CD4-positive, CD25-positive, alpha-beta regulatory T cell (primary cell): ENCODE data around the gene GPATCH4. TPM values are rescaled to one million over a fixed set of nuclear protein-coding genes. Genes with fewer than 3 reads are reported as not detected.
"Not testable (repeated sequence)": the region's sequence is repeated elsewhere in the genome, so short reads cannot be mapped to it uniquely, and the experiment has no call there.

Experiments
- ATAC-seq, 2 donors: fragments of 150-1000 bp; cut with Tn5 transposase; one replicate each; pipeline ENCODE4 v1.10.0; 2021; ENCODE audit warnings: low read depth in 2 of 2, moderate number of reproducible peaks in 2 of 2, moderate library complexity in 1 of 2
- DNase-seq, 3 donors: peaks; one replicate each; pipeline versions ENCODE4 v3.0.0 to v3.0.0-alpha.2; 2012 to 2022; ENCODE audit warnings: mixed read lengths in 1 of 3
- H3K27ac ChIP-seq: one replicate; pipeline ENCODE4 v1.7.0; 2013; ENCODE audit warnings: mild to moderate bottlenecking, low read length; ENCODE audit not compliant: insufficient read depth, poor library complexity, severe bottlenecking
- H3K27me3 ChIP-seq: one replicate; pipeline ENCODE4 v1.7.0; 2013; ENCODE audit warnings: low read length; ENCODE audit not compliant: control insufficient read depth, insufficient read depth
- H3K36me3 ChIP-seq: one replicate; pipeline ENCODE4 v1.7.0; 2013; ENCODE audit warnings: mild to moderate bottlenecking, low read length, moderate library complexity; ENCODE audit not compliant: control insufficient read depth, insufficient read depth
- H3K4me1 ChIP-seq: 2 replicates; pipeline ENCODE4 v1.7.0; 2013; ENCODE audit warnings: mild to moderate bottlenecking, low read length; ENCODE audit not compliant: insufficient read depth, control insufficient read depth, poor library complexity, severe bottlenecking
- H3K4me3 ChIP-seq: one replicate; pipeline ENCODE4 v1.7.0; 2013; ENCODE audit warnings: low read depth, mild to moderate bottlenecking, low read length, moderate library complexity
- H3K9me3 ChIP-seq, 2 experiments: 1 replicate in 1 of 2; 2 replicates in 1 of 2; pipeline ENCODE4 v1.7.0; 2013; ENCODE audit warnings: low read length in 2 of 2, mild to moderate bottlenecking in 1 of 2, moderate library complexity in 1 of 2; ENCODE audit not compliant: control insufficient read depth in 2 of 2
- H3K27ac Mint-ChIP-seq, 3 donors: one replicate each; pipeline ENCODE4 v1.8.0; 2020 to 2022; ENCODE audit warnings: mild to moderate bottlenecking in 3 of 3, mixed read lengths in 3 of 3, moderate library complexity in 2 of 3
- H3K27me3 Mint-ChIP-seq: one replicate; pipeline ENCODE4 v1.8.0; 2022; ENCODE audit warnings: mild to moderate bottlenecking, mixed read lengths
- H3K36me3 Mint-ChIP-seq: one replicate; pipeline ENCODE4 v1.8.0; 2020; ENCODE audit warnings: mixed read lengths
- H3K4me1 Mint-ChIP-seq, 4 donors: one replicate each; pipeline ENCODE4 v1.8.0; 2020 to 2022; ENCODE audit warnings: mixed read lengths in 4 of 4, mild to moderate bottlenecking in 1 of 4
- H3K4me3 Mint-ChIP-seq, 4 donors: one replicate each; pipeline ENCODE4 v1.8.0; 2020 to 2022; ENCODE audit warnings: mild to moderate bottlenecking in 4 of 4, mixed read lengths in 4 of 4, moderate library complexity in 3 of 4
- H3K9me3 Mint-ChIP-seq, 7 donors: one replicate each; pipeline ENCODE4 v1.8.0; 2020 to 2022; ENCODE audit warnings: mixed read lengths in 7 of 7, mild to moderate bottlenecking in 3 of 7, moderate library complexity in 2 of 7
- polyA plus RNA-seq, 4 donors: library from polyadenylated mRNA; unstranded; fragments of 300-500 nt; fragmentation: Illumina TruSeq; gene quantifications; one replicate each; pipeline ENCODE4 v1.2.3, GENCODE V29; 2021
- total RNA-seq: library from RNA; stranded (reverse); gene quantifications from one replicate; pipeline ENCODE4 v1.2.3, GENCODE V29; 2022

Gene GPATCH4
- total and polyA plus RNA-seq, 5 donors from 2014 or later: 20.2 to 34.6 (median 27.6) TPM

- Mint-ChIP-seq H3K27me3 (peaks cover 81% of the 10 kb centered on the region), H3K27ac (no peak overlapping the region), H3K4me3 (peak overlapping the region in 1 of 4 donors; percentile 90), H3K9me3 (peaks cover 0 to 1% (median 0%) of the 10 kb centered on the region in 7 donors), H3K36me3 (peaks cover 4% of the 10 kb centered on the region), H3K4me1 (peaks cover 0 to 24% (median 16%) of the 10 kb centered on the region in 4 donors)
- Histone ChIP-seq H3K27me3 (peaks cover 37% of the 10 kb centered on the region), H3K36me3 (no peaks in the 10 kb centered on the region), H3K9me3 (no peaks in the 10 kb centered on the region), H3K4me3 (no peak overlapping the region), H3K27ac (no peak overlapping the region), H3K4me1 (peaks cover 21% of the 10 kb centered on the region)
- ATAC-seq: no peak
- no peak for DNase-seq
Observed at GRCh38 chr1:156639601-156640101, 38.4 kb upstream of the GPATCH4 start.

- DNase-seq (no peak), ATAC-seq (no peak)
- Mint-ChIP-seq H3K4me3 (no peak overlapping the region), H3K4me1 (peaks cover 0 to 17% (median 11%) of the 10 kb centered on the region in 4 donors), H3K9me3 (peaks cover 0 to 1% (median 0%) of the 10 kb centered on the region in 7 donors), H3K27me3 (peaks cover 75% of the 10 kb centered on the region), H3K36me3 (peaks cover 4% of the 10 kb centered on the region), H3K27ac (no peak overlapping the region)
- H3K4me3 ChIP-seq: no peak overlapping the region
- peaks cover 35% of the 10 kb centered on the region for H3K27me3 ChIP-seq
- peaks cover 15% of the 10 kb centered on the region for H3K4me1 ChIP-seq
- no peaks in the 10 kb centered on the region for H3K36me3 ChIP-seq
- H3K9me3 ChIP-seq: no peaks in the 10 kb centered on the region
- H3K27ac ChIP-seq: no peak overlapping the region
Observed at GRCh38 chr1:156638189-156638985, 37.1 kb upstream of the GPATCH4 start.

- H3K36me3 ChIP-seq: no peaks in the 10 kb centered on the region
- peaks cover 84% of the 10 kb centered on the region for H3K27me3 Mint-ChIP-seq
- H3K9me3 ChIP-seq: no peaks in the 10 kb centered on the region
- H3K4me1 Mint-ChIP-seq: no peaks in the 10 kb centered on the region
- H3K4me1 ChIP-seq: no peaks in the 10 kb centered on the region
- H3K27ac ChIP-seq: no peak overlapping the region
- no peak overlapping the region for H3K4me3 ChIP-seq
- ATAC-seq (no peak), DNase-seq (no peak)
- H3K9me3 Mint-ChIP-seq: peaks cover 0 to 2% (median 0%) of the 10 kb centered on the region in 7 donors
- no peak overlapping the region for H3K27ac Mint-ChIP-seq
- H3K36me3 Mint-ChIP-seq: no peaks in the 10 kb centered on the region
- H3K4me3 Mint-ChIP-seq: no peak overlapping the region
- peaks cover 15% of the 10 kb centered on the region for H3K27me3 ChIP-seq
Observed at GRCh38 chr1:156632355-156632754, 31.1 kb upstream of the GPATCH4 start.

- not testable (repeated sequence) for H3K4me3 Mint-ChIP-seq, H3K9me3 Mint-ChIP-seq, H3K27ac Mint-ChIP-seq, H3K4me1 ChIP-seq, H3K4me3 ChIP-seq, ATAC-seq, H3K36me3 Mint-ChIP-seq, H3K4me1 Mint-ChIP-seq, H3K27ac ChIP-seq, DNase-seq, H3K36me3 ChIP-seq, H3K9me3 ChIP-seq
- H3K27me3 ChIP-seq: peaks cover 20% of the 10 kb centered on the region
- H3K27me3 Mint-ChIP-seq: peaks cover 84% of the 10 kb centered on the region
Observed at GRCh38 chr1:156631152-156631551, 29.9 kb upstream of the GPATCH4 start.

- H3K27ac Mint-ChIP-seq: no peak overlapping the region
- H3K27me3 Mint-ChIP-seq: peaks cover 79% of the 10 kb centered on the region
- Histone ChIP-seq H3K27ac (no peak overlapping the region), H3K4me3 (no peak overlapping the region), H3K27me3 (peaks cover 21% of the 10 kb centered on the region), H3K4me1 (peaks cover 9% of the 10 kb centered on the region), H3K36me3 (no peaks in the 10 kb centered on the region), H3K9me3 (no peaks in the 10 kb centered on the region)
- DNase-seq (no peak), ATAC-seq (no peak)
- peaks cover 0 to 2% (median 0%) of the 10 kb centered on the region in 7 donors for H3K9me3 Mint-ChIP-seq
- H3K4me3 Mint-ChIP-seq: no peak overlapping the region
- no peaks in the 10 kb centered on the region for H3K36me3 Mint-ChIP-seq
- peaks cover 3 to 9% (median 6%) of the 10 kb centered on the region in 4 donors for H3K4me1 Mint-ChIP-seq
Observed at GRCh38 chr1:156629823-156630449, 28.7 kb upstream of the GPATCH4 start.

- no peak overlapping the region for H3K4me3 ChIP-seq
- Mint-ChIP-seq H3K4me1 (peaks cover 3 to 17% (median 6%) of the 10 kb centered on the region in 4 donors), H3K4me3 (no peak overlapping the region), H3K9me3 (peaks cover 0 to 2% (median 0%) of the 10 kb centered on the region in 7 donors), H3K27me3 (peaks cover 67% of the 10 kb centered on the region), H3K27ac (no peak overlapping the region), H3K36me3 (no peaks in the 10 kb centered on the region)
- H3K36me3 ChIP-seq: no peaks in the 10 kb centered on the region
- ATAC-seq: no peak
- DNase-seq: peak in 2 of 3 donors; percentile 30 to 44
- no peaks in the 10 kb centered on the region for H3K9me3 ChIP-seq
- H3K27me3 ChIP-seq: peaks cover 25% of the 10 kb centered on the region
- H3K27ac ChIP-seq: no peak overlapping the region
- H3K4me1 ChIP-seq: peaks cover 20% of the 10 kb centered on the region
Observed at GRCh38 chr1:156627313-156627880, 26.1 kb upstream of the GPATCH4 start.

GRCh38 chr1:156626079-156626438 is 24.8 kb upstream of the GPATCH4 start:
- H3K4me3 Mint-ChIP-seq: peak overlapping the region; percentile 70 to 90 (median 84)
- no peak for DNase-seq
- no peak overlapping the region for H3K27ac Mint-ChIP-seq
- H3K27me3 ChIP-seq: peaks cover 22% of the 10 kb centered on the region
- peaks cover 0 to 2% (median 0%) of the 10 kb centered on the region in 7 donors for H3K9me3 Mint-ChIP-seq
- peaks cover 20% of the 10 kb centered on the region for H3K4me1 ChIP-seq
- H3K4me3 ChIP-seq: no peak overlapping the region
- no peaks in the 10 kb centered on the region for H3K36me3 ChIP-seq
- no peaks in the 10 kb centered on the region for H3K9me3 ChIP-seq
- peaks cover 3 to 20% (median 6%) of the 10 kb centered on the region in 4 donors for H3K4me1 Mint-ChIP-seq
- no peak overlapping the region for H3K27ac ChIP-seq
- no peak for ATAC-seq
- peaks cover 66% of the 10 kb centered on the region for H3K27me3 Mint-ChIP-seq
- no peaks in the 10 kb centered on the region for H3K36me3 Mint-ChIP-seq
